Brain microvascular endothelial cell (primary cell): ENCODE results near the gene STK39.

Experiments used
- DNase-seq: peaks from one replicate; pipeline ENCODE4 v3.0.0-alpha.2; 2020
- H3K27ac ChIP-seq: fragments of 250-450 bp; sonication (Bioruptor Pico); 2 replicates; pipeline ENCODE4 v1.5.1; 2020; ENCODE audit warnings: mild to moderate bottlenecking, moderate library complexity
- H3K27me3 ChIP-seq: fragments of 250-450 bp; sonication (Bioruptor Pico); replicated peaks from 2 replicates; pipeline ENCODE4 v1.5.1; 2020; ENCODE audit warnings: mild to moderate bottlenecking
- H3K36me3 ChIP-seq: fragments of 250-450 bp; sonication (Bioruptor Pico); replicated peaks from 2 replicates; pipeline ENCODE4 v1.5.1; 2020; ENCODE audit warnings: mild to moderate bottlenecking
- H3K4me3 ChIP-seq: 2 replicates; pipeline ENCODE4 v1.5.1; 2011; ENCODE audit warnings: low read depth, mild to moderate bottlenecking, control low read depth, low read length, moderate library complexity
- in situ Hi-C: cut with HindIII; loops from 2 replicates; pipeline ENCODE4 v1.10.0; 2017; ENCODE audit warnings: low sequenced_read_pairs, low pct_ligation_motif_present
- TF ChIP-seq, protein P1 (sequence below): IDR thresholded peaks from 2 replicates; pipeline ENCODE4 v1.5.1; 2011; ENCODE audit warnings: low read depth, mild to moderate bottlenecking, moderate library complexity, low read length, control low read depth, inconsistent platforms; ENCODE audit errors: missing control alignments

STK39 gene

DNA sequence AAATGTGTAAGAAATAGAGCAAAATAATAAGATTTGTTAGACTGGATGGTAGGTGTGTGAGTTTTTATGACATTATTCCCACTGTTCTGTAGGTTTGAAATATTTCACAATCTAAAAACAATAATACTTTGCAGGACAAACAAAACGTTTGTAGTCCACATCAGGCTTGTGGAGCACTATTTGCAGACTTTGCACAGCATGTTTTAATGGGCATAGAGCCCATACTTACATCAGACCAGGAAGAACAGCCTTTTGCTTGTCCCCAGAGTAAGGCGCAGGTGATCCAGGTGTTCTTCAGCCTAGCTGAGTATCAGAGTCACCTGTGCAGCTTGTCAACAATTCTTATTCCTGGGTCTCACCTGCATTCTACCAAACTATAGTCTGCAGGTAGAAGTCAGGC, 9.1 kb upstream of the STK39 start:
- DNase-seq, result no peak
- H3K27me3 ChIP-seq, result no peaks in the 10 kb centered on the region
- no peaks in the 10 kb centered on the region for H3K36me3 ChIP-seq
- H3K4me3 ChIP-seq, result no peak overlapping the region
- H3K27ac ChIP-seq, result no peak overlapping the region
- in situ Hi-C loops, result no loop called here
- TF ChIP-seq, protein P1, sequence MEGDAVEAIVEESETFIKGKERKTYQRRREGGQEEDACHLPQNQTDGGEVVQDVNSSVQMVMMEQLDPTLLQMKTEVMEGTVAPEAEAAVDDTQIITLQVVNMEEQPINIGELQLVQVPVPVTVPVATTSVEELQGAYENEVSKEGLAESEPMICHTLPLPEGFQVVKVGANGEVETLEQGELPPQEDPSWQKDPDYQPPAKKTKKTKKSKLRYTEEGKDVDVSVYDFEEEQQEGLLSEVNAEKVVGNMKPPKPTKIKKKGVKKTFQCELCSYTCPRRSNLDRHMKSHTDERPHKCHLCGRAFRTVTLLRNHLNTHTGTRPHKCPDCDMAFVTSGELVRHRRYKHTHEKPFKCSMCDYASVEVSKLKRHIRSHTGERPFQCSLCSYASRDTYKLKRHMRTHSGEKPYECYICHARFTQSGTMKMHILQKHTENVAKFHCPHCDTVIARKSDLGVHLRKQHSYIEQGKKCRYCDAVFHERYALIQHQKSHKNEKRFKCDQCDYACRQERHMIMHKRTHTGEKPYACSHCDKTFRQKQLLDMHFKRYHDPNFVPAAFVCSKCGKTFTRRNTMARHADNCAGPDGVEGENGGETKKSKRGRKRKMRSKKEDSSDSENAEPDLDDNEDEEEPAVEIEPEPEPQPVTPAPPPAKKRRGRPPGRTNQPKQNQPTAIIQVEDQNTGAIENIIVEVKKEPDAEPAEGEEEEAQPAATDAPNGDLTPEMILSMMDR, result no peak

DNA sequence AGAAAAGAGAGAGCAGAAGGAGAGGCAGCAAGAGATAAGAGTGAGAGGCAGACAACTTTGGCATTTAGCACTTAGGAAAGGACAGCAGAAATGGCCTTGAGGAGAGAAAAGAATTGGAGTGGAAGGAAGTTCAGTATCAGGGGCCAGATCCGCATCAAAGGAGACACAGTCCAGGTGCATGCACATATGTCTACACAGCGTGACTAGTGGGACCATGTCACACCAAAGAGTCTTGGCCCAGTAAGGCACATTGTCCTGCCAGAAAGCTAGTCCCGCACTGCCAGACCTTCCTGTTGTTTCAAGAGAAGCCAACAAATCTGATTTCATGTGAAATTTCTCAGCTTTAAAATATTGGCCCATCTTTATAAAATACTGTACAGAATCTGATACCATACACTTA, 8.5 kb upstream of the STK39 start:
- no peak for DNase-seq
- Histone ChIP-seq H3K36me3 (no peaks in the 10 kb centered on the region), H3K27me3 (no peaks in the 10 kb centered on the region), H3K4me3 (no peak overlapping the region), H3K27ac (no peak overlapping the region)
- in situ Hi-C loops, result no loop called here
- TF ChIP-seq, protein P1, result no peak

DNA sequence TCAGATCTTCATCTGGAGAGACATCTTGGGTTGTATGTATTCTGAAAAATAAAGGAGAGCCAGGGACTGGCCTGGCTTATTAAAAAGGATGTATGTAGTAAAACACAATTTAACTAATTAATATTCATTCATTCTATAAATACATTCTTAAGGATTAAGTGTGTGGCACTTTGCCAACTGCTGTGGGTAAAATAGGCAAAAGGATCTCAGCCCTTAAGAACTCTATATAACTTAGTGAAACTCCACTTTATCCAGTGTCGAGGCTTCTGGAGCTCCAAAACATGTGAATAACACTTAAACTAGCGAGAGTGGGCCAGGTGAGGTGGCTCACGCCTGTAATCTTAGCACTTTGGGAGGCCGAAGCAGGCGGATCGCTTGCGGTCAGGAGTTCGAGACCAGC, 7.7 kb upstream of the STK39 start:
- Histone ChIP-seq H3K27me3 (no peaks in the 10 kb centered on the region), H3K27ac (no peak overlapping the region), H3K4me3 (no peak overlapping the region), H3K36me3 (no peaks in the 10 kb centered on the region)
- in situ Hi-C loops, result no loop called here
- DNase-seq, result no peak
- TF ChIP-seq, protein P1, result no peak

DNA sequence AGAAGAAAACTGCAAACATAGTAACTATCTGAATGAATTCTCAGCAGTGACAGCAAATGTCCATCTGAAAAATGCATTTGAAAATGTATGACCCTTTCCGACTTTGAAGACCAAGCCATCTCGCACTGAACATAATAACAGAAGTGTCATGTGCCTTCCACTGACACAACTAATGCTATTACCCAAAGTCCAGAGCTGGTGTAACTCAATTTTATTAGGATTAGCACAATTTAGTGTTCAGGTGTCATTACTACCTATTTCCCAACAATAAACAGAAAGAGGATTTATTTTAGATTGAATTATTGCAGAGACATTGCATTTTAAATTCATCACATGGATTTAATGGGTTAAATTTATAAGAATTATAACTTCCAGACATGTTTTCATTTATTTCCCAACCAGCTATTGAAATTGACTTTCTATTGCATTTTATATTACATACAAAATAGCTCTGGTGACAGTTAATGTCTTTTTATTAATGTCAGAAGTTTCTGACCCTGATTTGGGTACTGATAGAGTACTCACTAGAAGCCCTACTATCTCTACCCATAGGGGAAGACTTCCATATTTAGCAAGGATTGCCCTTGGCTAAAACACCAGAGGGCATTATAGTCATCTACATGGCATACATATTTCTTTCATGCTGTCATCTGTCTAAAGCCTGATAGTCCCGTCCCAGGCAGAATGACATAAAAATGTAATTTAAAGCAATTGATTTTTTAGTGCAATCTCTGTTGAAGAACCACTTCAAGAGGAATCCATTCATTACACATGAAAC, 7.0 kb upstream of the STK39 start:
- no peak for DNase-seq
- TF ChIP-seq, protein P1, result no peak

DNA sequence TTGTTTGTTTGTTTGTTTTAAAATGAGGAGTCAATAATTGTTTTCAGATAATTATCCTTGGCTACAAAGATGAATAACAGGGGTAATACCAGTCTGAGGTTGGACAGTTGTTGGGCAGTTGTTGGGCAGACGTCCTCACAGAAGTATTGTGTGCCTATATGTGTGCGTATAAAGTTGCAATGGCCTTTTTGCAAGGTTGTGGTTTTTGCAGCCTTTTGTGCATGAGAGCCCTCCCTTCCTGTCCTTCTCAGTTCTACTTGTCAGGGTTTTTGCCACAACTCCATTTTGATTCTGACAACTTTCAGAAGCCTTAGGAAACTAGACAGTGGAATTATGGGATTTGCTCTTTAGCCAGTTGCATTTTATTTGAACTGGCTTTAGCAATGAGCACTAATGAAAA, 6.0 kb upstream of the STK39 start:
- TF ChIP-seq, protein P1, result no peak
- Histone ChIP-seq H3K4me3 (no peak overlapping the region), H3K36me3 (no peaks in the 10 kb centered on the region), H3K27me3 (no peaks in the 10 kb centered on the region), H3K27ac (no peak overlapping the region)
- in situ Hi-C loops, result no loop called here
- no peak for DNase-seq

More for the DNA sequence above, 7.0 kb upstream of the STK39 start:
- Histone ChIP-seq H3K27ac (no peak overlapping the region), H3K36me3 (no peaks in the 10 kb centered on the region), H3K27me3 (no peaks in the 10 kb centered on the region), H3K4me3 (no peak overlapping the region)
- in situ Hi-C loops, result no loop called here

DNA sequence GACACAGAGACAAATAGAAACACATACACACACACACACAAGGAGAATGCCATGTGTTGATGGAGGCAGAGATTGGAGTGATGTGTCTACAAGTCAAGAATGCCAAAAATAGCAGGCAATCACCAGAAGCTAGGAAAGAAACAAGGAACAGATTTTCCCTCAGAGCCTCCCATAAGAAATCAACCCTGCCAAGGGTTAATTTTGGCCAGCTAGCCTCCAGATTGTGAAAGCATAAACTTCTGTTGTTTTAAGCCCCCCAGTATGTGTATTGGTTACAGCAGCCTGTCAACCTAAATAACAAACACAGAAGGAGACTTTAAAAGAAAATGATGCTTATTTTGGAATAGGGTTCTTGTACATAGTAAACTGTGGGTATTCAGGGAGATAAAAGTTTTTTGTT, 5.6 kb upstream of the STK39 start:
- Histone ChIP-seq H3K4me3 (no peak overlapping the region), H3K27me3 (no peaks in the 10 kb centered on the region), H3K27ac (no peak overlapping the region), H3K36me3 (no peaks in the 10 kb centered on the region)
- in situ Hi-C loops, result no loop called here
- TF ChIP-seq, protein P1, result no peak
- no peak for DNase-seq
